HepG2 (cell line): Measurements from ENCODE around the gene RBBP8. TPM values are rescaled to one million over a fixed set of nuclear protein-coding genes. Genes with fewer than 3 reads are reported as not detected.

Experiments used
- ATAC-seq: fragments of 200-7000 bp; cut with Tn5 transposase; 3 replicates; pipeline ENCODE4 v1.9.1; 2020; ENCODE audit warnings: mild to moderate bottlenecking, moderate library complexity
- BruUV-seq: library from RNA; stranded (reverse); fragments of 400-500 nt; replicated peaks from 2 replicates; lab custom pipeline; 2021; lab: Mats Ljungman, UMichigan
- CTCF ChIA-PET: fragments of 300-600 bp; formaldehyde crosslinking; extraction: SDS; loops from one replicate; lab custom pipeline; 2021; ENCODE audit warnings: low total read pairs, inconsistent platforms, low intra/inter-chr PET ratio; lab: Yijun Ruan, JAX
- POLR2A ChIA-PET: fragments of 350-600 bp; sonication (Branson Sonifier 250); formaldehyde crosslinking; loops from one replicate; lab custom pipeline; 2020; ENCODE audit warnings: antibody characterized with exemption, inconsistent platforms; lab: Yijun Ruan, JAX
- DNase-seq: peaks from one replicate; pipeline ENCODE4 v3.0.0-alpha.2; 2015; ENCODE audit warnings: low spot score
- FAIRE-seq: peaks from 3 replicates; lab custom pipeline; 2011; peaks lifted over from hg19 to GRCh38; lab: Jason Lieb, UNC
- H2AFZ ChIP-seq: one replicate; pipeline ENCODE4 v1.6.1; 2011; ENCODE audit warnings: low read length, inconsistent platforms
- H3K27ac ChIP-seq: fragments of 300-600 bp; 3 replicates; pipeline ENCODE4 v1.8.0; 2011; ENCODE audit warnings: mixed run types, mild to moderate bottlenecking, mixed read lengths, low read length, inconsistent platforms; ENCODE audit not compliant: insufficient read depth; ENCODE audit errors: extremely low read length
- H3K27me3 ChIP-seq, 2 experiments: fragments of 200-600 bp in 1 of 2; 2 replicates in 1 of 2; 3 replicates in 1 of 2; pipeline versions ENCODE4 v1.6.0 to v1.8.0; 2011; ENCODE audit warnings: low read length in 2 of 2, mild to moderate bottlenecking in 2 of 2, moderate library complexity in 2 of 2, inconsistent platforms in 1 of 2; ENCODE audit not compliant: insufficient read depth in 2 of 2, control insufficient read depth in 1 of 2
- H3K36me3 ChIP-seq, 2 experiments: fragments of 200-600 bp in 1 of 2; replicated peaks in 1 of 2; 2 replicates in 1 of 2; 3 replicates in 1 of 2; pipeline versions ENCODE4 v1.5.1 to v1.8.0; 2011; ENCODE audit warnings: low read length in 2 of 2, inconsistent platforms in 1 of 2; ENCODE audit not compliant: insufficient read depth in 2 of 2, control insufficient read depth in 1 of 2
- H3K4me1 ChIP-seq: 2 replicates; pipeline ENCODE4 v1.5.1; 2012; ENCODE audit warnings: low read length, inconsistent platforms; ENCODE audit not compliant: insufficient read depth
- H3K4me2 ChIP-seq: 2 replicates; pipeline ENCODE4 v1.6.0; 2011; ENCODE audit warnings: low read depth, low read length, inconsistent platforms
- H3K4me3 ChIP-seq, 3 experiments: fragments of 200-600 bp in 1 of 3; sonication (generic), shearing (Covaris generic) in 1 of 3; replicated peaks in 1 of 3; 2 replicates each; pipeline ENCODE4 v1.5.1; 2011 to 2016; ENCODE audit warnings: low read length in 3 of 3, inconsistent platforms in 2 of 3, low read depth in 2 of 3, mild to moderate bottlenecking in 2 of 3, control low read depth in 1 of 3, mixed read lengths in 1 of 3; ENCODE audit not compliant: insufficient read depth in 1 of 3
- H3K79me2 ChIP-seq: one replicate; pipeline ENCODE4 v1.6.1; 2011; ENCODE audit warnings: low read length, inconsistent platforms; ENCODE audit not compliant: insufficient read depth
- H3K9ac ChIP-seq: 2 replicates; pipeline ENCODE4 v1.6.0; 2011; ENCODE audit warnings: mild to moderate bottlenecking, low read depth, low read length, inconsistent platforms; ENCODE audit not compliant: insufficient read depth
- H3K9me3 ChIP-seq: 2 replicates; pipeline ENCODE4 v1.5.1; 2012; ENCODE audit warnings: mild to moderate bottlenecking, low read length
- H4K20me1 ChIP-seq: 2 replicates; pipeline ENCODE4 v1.6.0; 2011; ENCODE audit warnings: inconsistent platforms, mild to moderate bottlenecking, low read length, moderate library complexity; ENCODE audit not compliant: insufficient read depth
- AGO1 ChIP-seq: fragments of 200-400 bp; formaldehyde crosslinking; IDR thresholded peaks from 2 replicates; pipeline ENCODE4 v1.6.1; 2017; ENCODE audit warnings: mild to moderate bottlenecking, low read depth, low read length, moderate library complexity; ENCODE audit not compliant: poor library complexity, severe bottlenecking
- ARID4A ChIP-seq: sonication (generic); formaldehyde crosslinking; IDR thresholded peaks from 2 replicates; pipeline ENCODE4 v1.5.0; 2020; ENCODE audit warnings: mild to moderate bottlenecking, missing genetic modification reagents, borderline replicate concordance
- BATF2 ChIP-seq: sonication (generic); formaldehyde crosslinking; IDR thresholded peaks from 2 replicates; pipeline ENCODE4 v1.8.0; 2022; ENCODE audit warnings: mild to moderate bottlenecking, missing genetic modification reagents, moderate library complexity
- RORA ChIP-seq: sonication (generic); formaldehyde crosslinking; IDR thresholded peaks from 2 replicates; pipeline ENCODE4 v1.5.0; 2020; ENCODE audit warnings: mild to moderate bottlenecking, missing genetic modification reagents, moderate library complexity
- TFDP2 ChIP-seq: sonication (generic); formaldehyde crosslinking; IDR thresholded peaks from 2 replicates; pipeline ENCODE4 v1.4.0; 2020; ENCODE audit warnings: missing genetic modification reagents
- TP53 ChIP-seq: sonication (generic); formaldehyde crosslinking; conservative IDR thresholded peaks from 2 replicates; pipeline ENCODE4 v1.4.0; 2020; ENCODE audit warnings: missing genetic modification reagents
- ZBTB20 ChIP-seq: sonication (generic); formaldehyde crosslinking; IDR thresholded peaks from 2 replicates; pipeline ENCODE4 v1.8.1; 2023; ENCODE audit warnings: missing genetic modification reagents, low read depth, mild to moderate bottlenecking, borderline replicate concordance
- ZBTB8A ChIP-seq: sonication (generic); formaldehyde crosslinking; IDR thresholded peaks from 2 replicates; pipeline ENCODE4 v1.4.0; 2020; ENCODE audit warnings: mild to moderate bottlenecking, low read depth, missing genetic modification reagents, borderline replicate concordance
- ZNF362 ChIP-seq: sonication (generic); formaldehyde crosslinking; IDR thresholded peaks from 2 replicates; pipeline ENCODE4 v1.4.0; 2020; ENCODE audit warnings: missing genetic modification reagents, mild to moderate bottlenecking, borderline replicate concordance
- ZNF549 ChIP-seq: sonication (generic); formaldehyde crosslinking; IDR thresholded peaks from 2 replicates; pipeline ENCODE4 v1.5.0; 2020; ENCODE audit warnings: missing genetic modification reagents
- ZNF567 ChIP-seq: sonication (generic); formaldehyde crosslinking; IDR thresholded peaks from 2 replicates; pipeline ENCODE4 v1.8.1; 2023; ENCODE audit warnings: mild to moderate bottlenecking, missing genetic modification reagents, borderline replicate concordance
- in situ Hi-C: cut with HindIII; loops from 2 replicates; pipeline ENCODE4 v1.10.0; 2017; ENCODE audit warnings: low pct_unique_long_range_greater_than_20kb; ENCODE audit not compliant: extremely low pct_ligation_motif_present
- intact Hi-C: fragments of 100-400 bp; cut with micrococcal nuclease; formaldehyde crosslinking; loops from one replicate; pipeline ENCODE4 v1.10.0; 2022; ENCODE audit not compliant: unreplicated experiment
- polyA plus RNA-seq, 8 experiments: library from polyadenylated mRNA; depleted of rRNA in 3 of 8; stranded (reverse) in 7 of 8; unstranded in 1 of 8; fragments of >200 nt; fragmentation: Illumina TruSeq in 4 of 8; extraction: Trizol in 4 of 8; gene quantifications; 2 replicates each; pipeline versions ENCODE4 v1.2.1 to v1.2.3, GENCODE V29; 2011 to 2016; ENCODE audit warnings: low read depth in 4 of 8, missing spikeins in 1 of 8, mixed read lengths in 1 of 8; ENCODE audit not compliant: insufficient read depth in 1 of 8
- total RNA-seq, 5 experiments: library from RNA; depleted of rRNA; stranded (reverse); fragments of >200 nt; fragmentation: Illumina TruSeq; extraction: Trizol; gene quantifications; 2 replicates each; pipeline ENCODE4 v1.2.3, GENCODE V29; 2016; ENCODE audit warnings: low read depth in 1 of 5
- TF ChIP-seq, protein P1 (sequence below): sonication (generic); formaldehyde crosslinking; IDR thresholded peaks from 2 replicates; pipeline ENCODE4 v1.8.0; 2022; ENCODE audit warnings: mild to moderate bottlenecking, missing genetic modification reagents; ENCODE audit not compliant: insufficient replicate concordance
- TF ChIP-seq, protein P2 (sequence below): sonication (generic); formaldehyde crosslinking; IDR thresholded peaks from 2 replicates; pipeline ENCODE4 v1.4.0; 2020; ENCODE audit warnings: mild to moderate bottlenecking, missing genetic modification reagents

Gene RBBP8
- total and polyA plus RNA-seq, 2 of the 13 experiments (the other 11 are each of a cell fraction or from before 2014, with no cell fraction given), result 14.2 to 47.4 TPM

- TF ChIP-seq ZNF362 (CRISPR knock-in tag) (no peak), ZNF567 (CRISPR knock-in tag) (no peak)
These were observed 3.4 kb downstream of the RBBP8 start (continued) for GRCh38 chr18:22936515-22936914.

- H2AFZ ChIP-seq, result no peak overlapping the region
- H3K79me2 ChIP-seq, result peaks cover 13% of the 10 kb centered on the region
- ChIA-PET POLR2A (no interaction called here), CTCF (no interaction called here)
- peaks cover 0 to 14% of the 10 kb centered on the region in 2 experiments; a peak in 2 of 5 replicates for H3K36me3 ChIP-seq
- H3K9me3 ChIP-seq, result no peaks in the 10 kb centered on the region
- H3K27ac ChIP-seq, result no peak overlapping the region
- H3K9ac ChIP-seq, result no peak overlapping the region
- H3K4me3 ChIP-seq, result no peak overlapping the region
- H3K4me2 ChIP-seq, result no peak overlapping the region
- intact Hi-C loops (loop anchor here (10.0 kb wide), 1 partner anchor 465 kb away; no protein-coding TSS in a partner anchor), in situ Hi-C loops (no loop called here)
- no peaks in the 10 kb centered on the region for H3K27me3 ChIP-seq
- no peak for DNase-seq
- no peak for ATAC-seq
- FAIRE-seq, result no peak
- peaks cover 22% of the 10 kb centered on the region for H3K4me1 ChIP-seq
- no TSS peak for BruUV-seq
- H4K20me1 ChIP-seq, result no peaks in the 10 kb centered on the region
- TF ChIP-seq BATF2 (CRISPR knock-in tag), result no peak
- no peak for TF ChIP-seq ZBTB8A (CRISPR knock-in tag)
- TF ChIP-seq ARID4A (CRISPR knock-in tag), result no peak
- no peak for TF ChIP-seq ZNF549 (CRISPR knock-in tag)
- TF ChIP-seq ZBTB20 (CRISPR knock-in tag), result no peak
- TF ChIP-seq, protein P1, sequence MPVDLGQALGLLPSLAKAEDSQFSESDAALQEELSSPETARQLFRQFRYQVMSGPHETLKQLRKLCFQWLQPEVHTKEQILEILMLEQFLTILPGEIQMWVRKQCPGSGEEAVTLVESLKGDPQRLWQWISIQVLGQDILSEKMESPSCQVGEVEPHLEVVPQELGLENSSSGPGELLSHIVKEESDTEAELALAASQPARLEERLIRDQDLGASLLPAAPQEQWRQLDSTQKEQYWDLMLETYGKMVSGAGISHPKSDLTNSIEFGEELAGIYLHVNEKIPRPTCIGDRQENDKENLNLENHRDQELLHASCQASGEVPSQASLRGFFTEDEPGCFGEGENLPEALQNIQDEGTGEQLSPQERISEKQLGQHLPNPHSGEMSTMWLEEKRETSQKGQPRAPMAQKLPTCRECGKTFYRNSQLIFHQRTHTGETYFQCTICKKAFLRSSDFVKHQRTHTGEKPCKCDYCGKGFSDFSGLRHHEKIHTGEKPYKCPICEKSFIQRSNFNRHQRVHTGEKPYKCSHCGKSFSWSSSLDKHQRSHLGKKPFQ (CRISPR knock-in tag), result no peak
- TF ChIP-seq TP53 (CRISPR knock-in tag), result no peak
- TF ChIP-seq RORA (CRISPR knock-in tag), result no peak
- TF ChIP-seq AGO1, result no peak
- TF ChIP-seq, protein P2, sequence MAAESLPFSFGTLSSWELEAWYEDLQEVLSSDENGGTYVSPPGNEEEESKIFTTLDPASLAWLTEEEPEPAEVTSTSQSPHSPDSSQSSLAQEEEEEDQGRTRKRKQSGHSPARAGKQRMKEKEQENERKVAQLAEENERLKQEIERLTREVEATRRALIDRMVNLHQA (CRISPR knock-in tag), result no peak
- TF ChIP-seq TFDP2 (CRISPR knock-in tag), result no peak
These were observed 6.5 kb downstream of the RBBP8 start for GRCh38 chr18:22939649-22940048.
